Muscle layer of duodenum (tissue), 2 donors: Measurements from ENCODE around the gene IFRD2.

Experiments used
- H3K27ac ChIP-seq: one replicate; pipeline ENCODE4 v1.7.0; 2013; ENCODE audit warnings: mild to moderate bottlenecking, low read length
- H3K27me3 ChIP-seq: one replicate; pipeline ENCODE4 v1.7.0; 2013; ENCODE audit warnings: low read depth, mild to moderate bottlenecking, control low read depth, low read length
- H3K36me3 ChIP-seq, 2 donors: one replicate each; pipeline ENCODE4 v1.7.0; 2013; ENCODE audit warnings: low read length in 2 of 2, control low read depth in 1 of 2, mild to moderate bottlenecking in 1 of 2; ENCODE audit not compliant: insufficient read depth in 2 of 2, control insufficient read depth in 1 of 2
- H3K4me1 ChIP-seq, 2 donors: one replicate each; pipeline ENCODE4 v1.7.0; 2013; ENCODE audit warnings: low read length in 2 of 2, mild to moderate bottlenecking in 2 of 2, control low read depth in 1 of 2, moderate library complexity in 1 of 2; ENCODE audit not compliant: insufficient read depth in 2 of 2, control insufficient read depth in 1 of 2
- H3K4me3 ChIP-seq, 2 donors: one replicate each; pipeline ENCODE4 v1.7.0; 2013; ENCODE audit warnings: low read length in 2 of 2, low read depth in 1 of 2, mild to moderate bottlenecking in 1 of 2
- H3K9me3 ChIP-seq, 2 donors: one replicate each; pipeline ENCODE4 v1.7.0; 2013; ENCODE audit warnings: low read length in 2 of 2, control low read depth in 1 of 2, mild to moderate bottlenecking in 1 of 2; ENCODE audit not compliant: control insufficient read depth in 1 of 2
- donor health status: healthy.

The IFRD2 gene

GRCh38 chr3:50268703-50269451 lies 23.4 kb downstream of the IFRD2 start, which contains the start of gene SEMA3B:
SEMA3B (plus strand) TSS chr3:50269147; CDS start chr3:50269241, 94 bp downstream.
- no peaks in the 10 kb centered on the region for H3K9me3 ChIP-seq
- H3K4me1 ChIP-seq = peaks cover 35 to 53% of the 10 kb centered on the region in 2 donors
- no peaks in the 10 kb centered on the region for H3K27me3 ChIP-seq
- H3K4me3 ChIP-seq = peak within 1 kb of the TSS; percentile 59 to 61
- H3K36me3 ChIP-seq = no peaks in the 10 kb centered on the region
- peak within 1 kb of the TSS; percentile 93 for H3K27ac ChIP-seq

- H3K4me1 ChIP-seq = peaks cover 35 to 47% of the 10 kb centered on the region in 2 donors
- peak overlapping the region; percentile 59 to 61 for H3K4me3 ChIP-seq
- H3K36me3 ChIP-seq = no peaks in the 10 kb centered on the region
- no peaks in the 10 kb centered on the region for H3K9me3 ChIP-seq
- peak overlapping the region; percentile 93 for H3K27ac ChIP-seq
- no peaks in the 10 kb centered on the region for H3K27me3 ChIP-seq
Observed at GRCh38 chr3:50268276-50268675, 24.0 kb downstream of the IFRD2 start.

GRCh38 chr3:50267280-50267913 lies 24.8 kb downstream of the IFRD2 start:
- Histone ChIP-seq H3K4me3 (peak overlapping the region; percentile 59 to 61), H3K4me1 (peaks cover 35 to 43% of the 10 kb centered on the region in 2 donors), H3K36me3 (no peaks in the 10 kb centered on the region), H3K9me3 (no peaks in the 10 kb centered on the region), H3K27ac (peak overlapping the region; percentile 93), H3K27me3 (no peaks in the 10 kb centered on the region)

GRCh38 chr3:50266836-50267235 lies 25.4 kb downstream of the IFRD2 start:
- peak overlapping the region; percentile 59 to 61 for H3K4me3 ChIP-seq
- no peaks in the 10 kb centered on the region for H3K9me3 ChIP-seq
- H3K4me1 ChIP-seq = peaks cover 35 to 43% of the 10 kb centered on the region in 2 donors
- H3K36me3 ChIP-seq = no peaks in the 10 kb centered on the region
- peak overlapping the region; percentile 87 for H3K27ac ChIP-seq
- H3K27me3 ChIP-seq = no peaks in the 10 kb centered on the region

- Histone ChIP-seq H3K36me3 (no peaks in the 10 kb centered on the region), H3K9me3 (no peaks in the 10 kb centered on the region), H3K27me3 (no peaks in the 10 kb centered on the region), H3K27ac (peak overlapping the region; percentile 87), H3K4me1 (peaks cover 31 to 51% of the 10 kb centered on the region in 2 donors), H3K4me3 (peak overlapping the region; percentile 59 to 61)
Observed at GRCh38 chr3:50266017-50266416, 26.2 kb downstream of the IFRD2 start.

- Histone ChIP-seq H3K4me1 (peaks cover 33 to 56% of the 10 kb centered on the region in 2 donors), H3K36me3 (no peaks in the 10 kb centered on the region), H3K27ac (peak overlapping the region; percentile 87), H3K9me3 (no peaks in the 10 kb centered on the region), H3K27me3 (no peaks in the 10 kb centered on the region), H3K4me3 (peak overlapping the region in 1 of 2 donors; percentile 27)
Observed at GRCh38 chr3:50265571-50265970, 26.7 kb downstream of the IFRD2 start.

- peaks cover 33 to 58% of the 10 kb centered on the region in 2 donors for H3K4me1 ChIP-seq
- H3K4me3 ChIP-seq = peak overlapping the region in 1 of 2 donors; percentile 27
- H3K9me3 ChIP-seq = no peaks in the 10 kb centered on the region
- no peaks in the 10 kb centered on the region for H3K36me3 ChIP-seq
- H3K27me3 ChIP-seq = no peaks in the 10 kb centered on the region
- peak overlapping the region; percentile 87 for H3K27ac ChIP-seq
Observed at GRCh38 chr3:50264964-50265485, 27.2 kb downstream of the IFRD2 start.

GRCh38 chr3:50264383-50264963 lies 27.8 kb downstream of the IFRD2 start:
- Histone ChIP-seq H3K27me3 (no peaks in the 10 kb centered on the region), H3K4me1 (peaks cover 33 to 62% of the 10 kb centered on the region in 2 donors)

GRCh38 chr3:50263478-50264382 lies 28.5 kb downstream of the IFRD2 start:
- H3K9me3 ChIP-seq = no peaks in the 10 kb centered on the region
- H3K4me3 ChIP-seq = peak overlapping the region in 1 of 2 donors; percentile 40
- peak overlapping the region; percentile 87 for H3K27ac ChIP-seq

More at GRCh38 chr3:50264383-50264963, 27.8 kb downstream of the IFRD2 start:
- no peaks in the 10 kb centered on the region for H3K36me3 ChIP-seq
- H3K9me3 ChIP-seq = no peaks in the 10 kb centered on the region
- peak overlapping the region in 1 of 2 donors; percentile 40 for H3K4me3 ChIP-seq
- H3K27ac ChIP-seq = peak overlapping the region; percentile 87

GRCh38 chr3:50262778-50263177 lies 29.5 kb downstream of the IFRD2 start:
- no peak overlapping the region for H3K4me3 ChIP-seq
- no peaks in the 10 kb centered on the region for H3K27me3 ChIP-seq
- H3K4me1 ChIP-seq = peaks cover 29 to 49% of the 10 kb centered on the region in 2 donors
- no peak overlapping the region for H3K27ac ChIP-seq
- no peaks in the 10 kb centered on the region for H3K9me3 ChIP-seq
- peaks cover 3 to 10% of the 10 kb centered on the region in 2 donors for H3K36me3 ChIP-seq

More at GRCh38 chr3:50263478-50264382, 28.5 kb downstream of the IFRD2 start:
- Histone ChIP-seq H3K36me3 (peaks cover 0 to under 1% of the 10 kb centered on the region in 2 donors), H3K4me1 (peaks cover 36 to 58% of the 10 kb centered on the region in 2 donors), H3K27me3 (no peaks in the 10 kb centered on the region)
